Pancreas (tissue), 10 donors: Measurements from ENCODE around the gene GAD1. TPM values are rescaled to one million over a fixed set of nuclear protein-coding genes. Genes with fewer than 3 reads are reported as not detected.
A peak's percentile ranks its signal among the peaks of the same experiment; 100 is the strongest.

Experiments
- ATAC-seq, 4 donors: fragments of 200-7000 bp; cut with Tn5 transposase; one replicate each; pipeline versions ENCODE4 v1.8.0 to v1.9.1; 2020; ENCODE audit warnings: mild to moderate bottlenecking in 4 of 4, moderate library complexity in 4 of 4
- DNase-seq, 6 donors: peaks; one replicate each; pipeline ENCODE4 v3.0.0-alpha.2; 2020
- FAIRE-seq: peaks from 2 replicates; lab custom pipeline; 2012; peaks lifted over from hg19 to GRCh38; lab: Jason Lieb, UNC
- H3K27ac ChIP-seq, 4 donors: fragments of 200-600 bp; sonication (generic); 1 replicate in 3 of 4; 2 replicates in 1 of 4; pipeline versions ENCODE4 v1.5.0 to v1.8.0; 2020
- H3K27me3 ChIP-seq, 4 donors: fragments of 200-600 bp; one replicate each; pipeline ENCODE4 v1.8.0; 2021
- H3K36me3 ChIP-seq, 3 donors: fragments of 200-600 bp; sonication (generic) in 1 of 3; one replicate each; pipeline versions ENCODE4 v1.5.0 to v1.8.0; 2020 to 2021
- H3K4me1 ChIP-seq, 3 donors: fragments of 200-600 bp; one replicate each; pipeline ENCODE4 v1.8.0; 2021
- H3K4me3 ChIP-seq, 4 donors: fragments of 200-600 bp; sonication (generic) in 2 of 4; one replicate each; pipeline versions ENCODE4 v1.5.0 to v1.8.0; 2020 to 2021
- H3K9me3 ChIP-seq, 4 donors: fragments of 200-600 bp; one replicate each; pipeline ENCODE4 v1.8.0; 2021
- CTCF ChIP-seq, 4 donors: fragments of 200-600 bp; sonication (generic) in 3 of 4; IDR thresholded peaks; one replicate each; pipeline versions ENCODE4 v1.5.0 to v1.8.0; 2021; ENCODE audit warnings: antibody characterized with exemption in 4 of 4
- WGBS, 2 donors: extraction: QIAGEN DNeasy Blood & Tissue Kit; methylation state at CpG; one replicate each; pipeline ENCODE4 v1.1.7; 2013; 5-methylcytosine and 5-hydroxymethylcytosine counted together
- intact Hi-C, 3 donors: fragments of 100-400 bp; cut with DNase I; formaldehyde crosslinking; loops; one replicate each; pipeline versions ENCODE4 v1.11.1 to v1.14.2; 2022
- polyA plus RNA-seq, 2 donors: library from polyadenylated mRNA; stranded (reverse); fragments of 200-250 nt; gene quantifications; one replicate each; pipeline ENCODE4 v1.2.3, GENCODE V29; 2013
- total RNA-seq, 6 donors: library from RNA; stranded (reverse); fragmentation: NEBNext Ultra II Directional in 4 of 6; extraction: Animal tissue kit (Norgen Biotek cat#: 25700) in 4 of 6; gene quantifications; one replicate each; pipeline versions ENCODE4 v1.2.1 to v1.2.4, GENCODE V29; 2021 to 2023
- donor health status: healthy with polysubstance abuse.
- donor health status: DM: no; HTN: no; CAD: no; lungs with moderate emphysema.
- donor health status: DM: no; HTN: no; CAD: no.
- donor health status: control.
- donor health status: control.
- donor health status: Bipolar disorder and iron deficiency.
- donor health status: DM: yes; HTN: yes; CAD: no.
- donor health status: DM: no; HTN: no; CAD: no.
- donor health status: DM: no; HTN: no; CAD: no.
- donor health status: DM: yes; HTN: yes; CAD: no.

Gene GAD1
- total RNA-seq (1 to 10 TPM in 1 of 6 donors, under 1 TPM in 5; 0.17 to 1.0 (median 0.31) TPM), polyA plus RNA-seq (under 1 TPM; 0.73 to 0.84 TPM)

- FAIRE-seq (no peak), DNase-seq (peak; percentile 55 to 87 (median 67)), ATAC-seq (peak; percentile 50 to 85 (median 72))
- Histone ChIP-seq H3K9me3 (no peaks in the 10 kb centered on the region), H3K4me3 (peak within 1 kb of the TSS; percentile 9 to 48 (median 30)), H3K36me3 (no peaks in the 10 kb centered on the region), H3K27me3 (peaks cover 5 to 59% (median 24%) of the 10 kb centered on the region in 4 donors), H3K4me1 (peaks cover 3 to 26% (median 12%) of the 10 kb centered on the region in 3 donors), H3K27ac (no peak within 1 kb of the TSS)
- 1% methylated on average over 47 to 49 of the region's 49 CpGs for WGBS, 2 donors
- no peak for TF ChIP-seq CTCF (IDR thresholded peaks at IDR 0.05)
- intact Hi-C loops = loop anchor here (5.0 to 10.0 kb wide), 4 partner anchors 409 to 452 kb away; no protein-coding TSS in a partner anchor
These were observed at the start of gene GAD1 for GRCh38 chr2:170816504-170817092. TSS of gene GAD1 (plus strand) at chr2:170816887. CDS start at chr2:170818592, 1,705 bp downstream.

GRCh38 chr2:170770008-170770605, 46.6 kb upstream of the GAD1 start, which contains the start of gene ERICH2:
TSS of gene ERICH2 (plus strand) at chr2:170770378. CDS start at chr2:170770682, 304 bp downstream.
- peak within 1 kb of the TSS; percentile 56 to 87 (median 72) for H3K27ac ChIP-seq
- no peaks in the 10 kb centered on the region for H3K27me3 ChIP-seq
- TF ChIP-seq CTCF (IDR thresholded peaks at IDR 0.05) = no peak
- H3K4me1 ChIP-seq = peaks cover 0 to 18% (median 6%) of the 10 kb centered on the region in 3 donors
- no peaks in the 10 kb centered on the region for H3K9me3 ChIP-seq
- no peak for FAIRE-seq
- no peaks in the 10 kb centered on the region for H3K36me3 ChIP-seq
- peak; percentile 65 to 84 (median 76) for ATAC-seq
- intact Hi-C loops = loop anchor here in 1 of 3 donors (10.0 kb wide), 1 partner anchor 55 kb away; the partner anchor contains the start of gene SP5
- 1% methylated on average over 13 of the region's 13 CpGs for WGBS, 2 donors
- DNase-seq = peak; percentile 55 to 74 (median 65)
- peak within 1 kb of the TSS; percentile 43 to 92 (median 76) for H3K4me3 ChIP-seq

GRCh38 chr2:170770606-170771420, 45.9 kb upstream of the GAD1 start:
- ATAC-seq (peak; percentile 94 to 95 (median 94)), DNase-seq (peak; percentile 86 to 94 (median 89)), FAIRE-seq (no peak)
- peaks cover 0 to 16% (median 6%) of the 10 kb centered on the region in 3 donors for H3K4me1 ChIP-seq
- no peaks in the 10 kb centered on the region for H3K36me3 ChIP-seq
- peak overlapping the region; percentile 56 to 87 (median 72) for H3K27ac ChIP-seq
- H3K27me3 ChIP-seq = no peaks in the 10 kb centered on the region
- no peaks in the 10 kb centered on the region for H3K9me3 ChIP-seq
- intact Hi-C loops = loop anchor here in 1 of 3 donors (10.0 kb wide), 1 partner anchor 56 kb away; the partner anchor contains the start of gene SP5
- 0 to 1% methylated on average over 32 to 73 of the region's 82 CpGs for WGBS, 2 donors
- peak overlapping the region; percentile 43 to 92 (median 76) for H3K4me3 ChIP-seq
- no peak for TF ChIP-seq CTCF (IDR thresholded peaks at IDR 0.05)

GRCh38 chr2:170771421-170771937, 45.2 kb upstream of the GAD1 start:
- ATAC-seq (no peak), FAIRE-seq (no peak), DNase-seq (no peak)
- 9 to 10% methylated on average over 15 of the region's 15 CpGs for WGBS, 2 donors
- Histone ChIP-seq H3K36me3 (no peaks in the 10 kb centered on the region), H3K4me1 (peaks cover 0 to 16% (median 4%) of the 10 kb centered on the region in 3 donors), H3K9me3 (no peaks in the 10 kb centered on the region), H3K27me3 (no peaks in the 10 kb centered on the region), H3K27ac (peak overlapping the region in 3 of 4 donors; percentile 22 to 53 (median 35)), H3K4me3 (peak overlapping the region; percentile 43 to 92 (median 76))
- intact Hi-C loops = loop anchor here in 1 of 3 donors (10.0 kb wide), 1 partner anchor 57 kb away; the partner anchor contains the start of gene SP5
- TF ChIP-seq CTCF (IDR thresholded peaks at IDR 0.05) = no peak
